HG03196 (cell line): Measurements from ENCODE around the gene CCSER2.
"Not testable (repeated sequence)": the region's sequence is repeated elsewhere in the genome, so short reads cannot be mapped to it uniquely, and the experiment has no call there.

Source experiments
- ATAC-seq: cut with Tn5 transposase; IDR thresholded peaks from one replicate; pipeline ENCODE4 v1.9.1; 2021; ENCODE audit not compliant: unreplicated experiment

Gene CCSER2, protein sequence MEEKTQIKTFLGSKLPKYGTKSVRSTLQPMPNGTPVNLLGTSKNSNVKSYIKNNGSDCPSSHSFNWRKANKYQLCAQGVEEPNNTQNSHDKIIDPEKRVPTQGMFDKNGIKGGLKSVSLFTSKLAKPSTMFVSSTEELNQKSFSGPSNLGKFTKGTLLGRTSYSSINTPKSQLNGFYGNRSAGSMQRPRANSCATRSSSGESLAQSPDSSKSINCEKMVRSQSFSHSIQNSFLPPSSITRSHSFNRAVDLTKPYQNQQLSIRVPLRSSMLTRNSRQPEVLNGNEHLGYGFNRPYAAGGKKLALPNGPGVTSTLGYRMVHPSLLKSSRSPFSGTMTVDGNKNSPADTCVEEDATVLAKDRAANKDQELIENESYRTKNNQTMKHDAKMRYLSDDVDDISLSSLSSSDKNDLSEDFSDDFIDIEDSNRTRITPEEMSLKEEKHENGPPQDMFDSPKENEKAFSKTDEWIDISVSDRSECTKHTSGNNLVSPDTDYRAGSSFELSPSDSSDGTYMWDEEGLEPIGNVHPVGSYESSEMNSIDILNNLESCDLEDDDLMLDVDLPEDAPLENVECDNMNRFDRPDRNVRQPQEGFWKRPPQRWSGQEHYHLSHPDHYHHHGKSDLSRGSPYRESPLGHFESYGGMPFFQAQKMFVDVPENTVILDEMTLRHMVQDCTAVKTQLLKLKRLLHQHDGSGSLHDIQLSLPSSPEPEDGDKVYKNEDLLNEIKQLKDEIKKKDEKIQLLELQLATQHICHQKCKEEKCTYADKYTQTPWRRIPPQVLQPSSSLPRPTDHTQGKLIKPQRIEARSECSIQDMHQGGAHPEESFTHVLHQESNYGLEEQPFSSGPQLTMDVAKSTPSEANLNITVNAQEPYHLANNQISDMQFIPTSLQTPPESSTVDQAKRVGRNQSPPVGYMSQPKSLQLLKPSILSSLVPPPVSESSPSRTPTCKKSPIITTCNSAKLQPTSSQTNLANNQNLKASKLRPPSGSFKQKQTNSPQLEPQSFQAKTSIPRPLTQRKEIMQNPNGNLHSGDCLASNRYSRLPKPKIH

DNA sequence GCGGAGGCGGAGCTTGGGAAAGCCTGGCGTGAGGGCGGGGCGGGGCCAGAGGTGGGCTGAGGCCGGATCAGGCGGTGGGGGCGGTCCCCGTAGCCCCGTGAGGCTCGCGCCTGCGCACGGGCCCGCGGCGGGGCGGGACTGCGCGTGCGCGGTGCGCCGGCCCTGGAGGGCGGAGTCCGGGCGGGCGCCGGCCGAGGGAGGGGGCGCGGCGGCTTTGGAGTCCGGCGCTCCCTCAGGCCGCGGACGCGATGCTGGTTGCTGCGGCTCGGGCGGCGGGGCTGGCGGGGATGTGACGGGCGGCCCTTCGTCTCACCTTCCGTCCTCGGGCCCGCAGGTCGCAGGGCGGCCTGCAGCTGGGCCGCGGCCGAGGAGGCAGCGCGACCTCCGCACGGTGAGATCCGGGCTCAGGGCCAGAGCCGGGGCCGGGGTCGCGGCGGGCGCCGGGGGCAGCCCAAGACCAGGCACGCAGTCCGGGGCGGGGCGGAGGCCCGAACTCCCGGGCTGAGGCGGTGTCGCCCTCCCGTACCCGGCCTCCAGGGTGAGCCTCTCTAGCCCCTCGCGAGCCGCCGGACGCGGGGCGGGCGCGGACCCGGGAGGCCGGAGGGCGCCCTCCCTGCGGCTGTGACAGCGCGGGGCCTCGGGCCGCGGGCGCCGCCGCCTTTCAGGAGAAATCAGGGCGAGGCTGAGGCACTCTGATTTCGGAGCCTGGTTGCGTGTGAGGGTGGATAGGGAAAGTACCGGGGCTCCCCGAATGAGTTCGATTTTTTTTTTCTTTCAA, at the start of gene CCSER2:
Gene CCSER2, plus strand, starts transcription at position 172 of the 778 bp plus-strand sequence. CDS start 42,464 bp downstream, outside the sequence.
- peak; percentile 65 for ATAC-seq

DNA sequence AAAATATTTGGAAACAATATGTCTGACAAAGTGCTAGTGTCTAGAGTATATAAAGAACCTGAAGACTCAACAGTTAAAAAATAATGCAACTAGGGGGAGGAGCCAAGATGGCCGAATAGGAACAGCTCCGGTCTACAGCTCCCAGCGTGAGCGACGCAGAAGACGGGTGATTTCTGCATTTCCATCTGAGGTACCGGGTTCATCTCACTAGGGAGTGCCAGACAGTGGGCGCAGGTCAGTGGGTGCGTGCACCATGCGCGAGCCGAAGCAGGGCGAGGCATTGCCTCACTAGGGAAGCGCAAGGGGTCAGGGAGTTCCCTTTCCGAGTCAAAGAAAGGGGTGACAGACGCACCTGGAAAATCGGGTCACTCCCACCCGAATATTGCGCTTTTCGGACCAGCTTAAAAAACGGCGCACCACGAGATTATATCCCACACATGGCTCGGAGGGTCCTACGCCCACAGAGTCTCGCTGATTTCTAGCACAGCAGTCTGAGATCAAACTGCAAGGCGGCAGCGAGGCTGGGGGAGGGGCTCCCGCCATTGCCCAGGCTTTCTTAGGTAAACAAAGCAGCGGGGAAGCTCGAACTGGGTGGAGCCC, 48.4 kb upstream of the CCSER2 start:
- ATAC-seq = not testable (repeated sequence)

DNA sequence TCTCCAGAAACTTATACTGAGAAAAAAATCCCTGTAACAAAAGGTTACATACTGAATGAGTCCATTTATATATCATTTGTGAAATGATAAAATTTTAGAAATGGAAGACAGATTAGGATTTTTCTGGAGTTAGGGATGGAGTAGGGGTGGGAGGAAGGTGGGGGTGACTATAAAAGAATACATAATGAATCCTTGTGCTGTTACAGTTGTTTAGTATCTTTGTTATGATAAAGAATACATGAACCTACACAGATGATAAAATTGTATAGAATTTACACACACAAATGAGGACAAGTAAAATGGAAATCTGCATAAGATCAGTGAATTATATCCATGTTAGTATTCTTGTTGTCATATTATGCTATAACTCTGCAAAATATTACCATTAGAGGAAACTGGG, 41.7 kb upstream of the CCSER2 start:
- no peak for ATAC-seq

DNA sequence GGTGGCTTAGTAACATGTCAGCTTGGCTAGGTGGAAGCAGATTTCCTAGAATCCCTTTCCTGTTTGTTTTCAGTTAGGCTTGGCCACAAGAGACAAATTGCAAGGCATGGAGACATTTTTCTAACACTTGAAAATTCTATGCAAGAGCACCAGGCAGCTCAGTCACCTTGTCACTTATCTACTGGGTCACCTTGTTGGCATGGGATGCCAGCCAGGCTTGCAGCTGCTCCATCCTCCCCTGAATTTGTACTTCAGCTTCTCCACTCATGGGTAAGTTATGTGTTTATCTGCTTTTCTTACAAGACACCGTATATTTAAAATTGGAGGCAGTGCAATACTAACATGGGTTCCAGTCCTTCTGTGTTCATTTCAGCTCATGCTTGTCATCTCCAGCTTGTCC, 40.2 kb upstream of the CCSER2 start:
- ATAC-seq = no peak

DNA sequence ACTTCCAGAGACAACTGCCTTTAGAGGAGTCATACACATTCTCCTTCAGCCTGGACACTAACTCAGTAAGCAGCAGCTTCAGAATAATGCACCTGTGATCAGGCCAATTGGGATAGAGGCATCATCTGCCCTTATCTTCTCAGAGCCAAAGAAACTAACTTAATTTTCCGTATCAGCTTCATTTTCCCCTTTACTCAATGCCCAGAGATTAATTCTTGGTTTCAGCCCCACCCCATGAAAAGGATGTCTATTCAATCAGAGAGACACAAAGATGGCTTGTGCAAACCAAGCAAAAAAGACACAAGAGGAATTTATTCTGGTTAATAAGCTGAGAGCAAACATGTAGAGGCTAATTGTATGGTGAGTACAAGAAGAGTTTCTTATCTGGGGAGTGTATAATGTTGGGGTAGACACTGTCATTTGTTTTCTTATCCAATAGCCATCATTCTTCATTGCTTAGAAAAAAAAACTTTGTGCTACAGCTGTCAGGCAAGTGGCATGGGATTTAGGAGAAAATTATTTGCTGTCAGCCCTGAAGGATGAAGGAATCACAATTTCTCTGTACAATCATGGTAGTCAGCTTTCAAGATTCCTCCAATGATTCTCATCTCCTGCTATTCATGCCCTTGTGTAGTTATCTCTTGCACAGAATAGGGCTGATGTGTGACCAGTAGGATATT, 38.7 kb upstream of the CCSER2 start:
- no peak for ATAC-seq

DNA sequence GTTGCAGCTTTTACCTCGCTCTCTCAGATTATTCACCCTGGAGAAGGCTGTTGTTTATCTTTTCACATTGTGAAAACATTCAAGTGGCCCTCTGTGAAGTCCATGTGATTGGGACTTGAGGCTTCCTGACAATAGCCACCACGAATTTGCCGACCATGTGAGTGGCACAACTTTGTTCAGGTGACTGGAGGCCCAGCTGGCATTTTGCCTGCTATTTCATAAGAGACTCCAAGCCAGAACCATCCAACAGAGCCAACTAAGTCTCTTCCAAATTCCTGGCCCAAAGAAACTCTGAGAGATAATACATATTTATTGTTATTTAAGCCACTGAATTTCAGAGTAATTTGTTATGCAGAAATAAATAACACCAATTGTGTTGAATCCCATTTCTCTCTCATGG, 38.2 kb upstream of the CCSER2 start:
- no peak for ATAC-seq

DNA sequence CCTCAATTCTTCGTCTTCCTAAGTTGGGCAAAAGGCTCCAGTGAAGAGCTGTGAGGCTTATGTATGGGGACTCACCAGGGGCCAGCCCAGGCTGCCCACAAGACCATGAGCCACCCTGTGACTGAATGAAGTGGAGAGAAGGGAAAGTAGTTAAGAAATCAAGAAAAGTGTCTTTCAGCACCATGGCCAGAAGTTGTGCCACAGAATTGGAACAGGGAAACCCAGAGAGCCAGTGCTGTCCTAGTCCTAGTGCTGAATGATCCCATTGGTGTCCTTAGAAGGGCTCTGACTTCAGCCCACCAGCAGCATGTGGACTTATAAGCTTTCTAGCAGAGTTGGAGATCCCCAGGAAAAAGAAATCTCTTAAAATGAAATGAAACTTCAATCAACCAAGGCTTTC, 37.0 kb upstream of the CCSER2 start:
- no peak for ATAC-seq

DNA sequence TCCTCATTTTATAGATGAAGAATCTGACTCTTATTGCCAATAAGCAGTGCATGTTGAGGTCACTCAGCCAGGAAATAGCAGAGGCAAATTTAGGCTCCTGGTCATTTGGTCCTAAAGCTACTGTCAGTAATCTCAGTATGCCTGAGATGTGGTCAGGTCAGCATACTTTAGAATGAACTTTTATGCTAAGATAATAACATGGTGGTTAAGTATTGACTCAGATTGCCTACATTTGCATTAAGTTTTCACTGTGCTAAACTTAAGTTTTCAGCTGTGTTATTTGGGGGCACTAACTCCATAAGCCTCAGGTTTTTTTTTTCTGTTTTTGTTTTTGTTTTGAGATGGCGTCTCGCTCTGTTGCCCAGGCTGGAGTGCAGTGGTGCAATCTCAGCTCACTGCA, 35.9 kb upstream of the CCSER2 start:
- no peak for ATAC-seq

DNA sequence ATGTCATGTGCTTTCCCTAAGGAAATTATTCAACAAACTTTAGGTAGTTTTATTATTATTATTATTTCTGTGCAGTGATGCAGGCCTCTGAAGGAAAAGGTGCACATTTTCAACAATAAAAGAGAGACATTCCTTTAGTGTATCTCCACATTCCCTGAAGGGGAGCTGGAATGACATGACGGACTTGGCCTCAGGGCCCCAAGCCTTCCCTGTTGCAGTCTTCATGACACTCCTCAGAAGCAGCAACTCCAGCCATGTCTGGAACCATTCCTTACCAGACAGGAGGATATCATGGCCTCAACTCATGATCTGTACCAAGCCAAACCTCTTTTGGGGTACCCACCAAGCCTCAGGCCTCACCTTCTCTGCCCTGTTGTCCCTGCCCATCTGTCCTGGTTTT, 35.2 kb upstream of the CCSER2 start:
- no peak for ATAC-seq

DNA sequence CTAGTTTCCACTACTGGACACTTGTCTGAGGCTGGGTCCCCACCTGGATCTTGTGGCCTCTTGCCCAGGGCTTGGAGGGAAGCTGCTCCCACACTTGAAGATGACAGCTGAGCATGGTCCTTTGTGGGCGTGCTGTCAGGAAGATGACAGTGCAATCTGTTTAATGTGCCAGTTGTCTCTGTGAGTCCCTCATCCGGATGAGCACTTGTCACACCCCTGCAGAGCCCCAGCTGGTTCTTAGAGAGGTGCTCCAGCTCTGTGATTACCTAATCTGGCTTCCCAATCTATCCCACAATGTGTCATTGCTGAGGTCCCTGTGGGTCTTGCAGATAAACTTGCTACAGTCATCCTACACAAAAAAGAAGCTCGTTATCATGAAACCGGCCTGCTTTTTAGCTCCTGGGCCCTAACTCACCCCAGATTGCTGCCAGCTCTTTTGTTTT, 34.8 kb upstream of the CCSER2 start:
- ATAC-seq = no peak

DNA sequence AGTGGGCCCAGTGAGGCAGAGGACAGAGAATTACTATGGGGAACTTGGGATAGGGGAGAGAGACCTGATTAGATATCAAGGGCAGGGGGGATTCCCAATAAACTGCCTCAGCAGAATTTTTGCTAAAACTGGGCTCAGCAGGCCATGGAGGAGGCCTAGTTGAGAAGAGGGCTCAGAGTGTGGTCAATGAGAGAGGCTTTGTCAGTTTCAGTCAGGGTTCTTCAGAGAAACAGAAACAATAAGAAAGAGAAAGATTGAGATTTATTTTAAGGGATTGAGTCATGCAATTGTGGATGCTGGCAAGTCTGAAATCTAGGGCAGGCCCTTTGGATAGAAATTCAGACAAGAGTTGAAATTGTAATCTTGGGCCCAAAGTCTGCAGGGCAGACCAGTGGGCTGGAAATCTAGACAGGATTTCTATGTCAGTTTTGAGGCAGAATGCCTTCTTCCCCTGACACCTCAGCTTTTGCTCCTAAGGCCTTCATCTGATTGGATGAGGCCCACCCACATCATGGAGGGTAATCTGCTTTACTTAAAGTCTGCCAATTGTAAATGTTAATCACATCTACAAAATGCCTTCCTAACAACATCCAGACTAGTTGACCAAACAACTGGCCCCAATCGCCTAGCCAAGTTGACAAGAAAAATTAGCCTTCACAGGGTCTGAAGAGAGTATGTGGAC, 33.5 kb upstream of the CCSER2 start:
- peak; percentile 68 for ATAC-seq

DNA sequence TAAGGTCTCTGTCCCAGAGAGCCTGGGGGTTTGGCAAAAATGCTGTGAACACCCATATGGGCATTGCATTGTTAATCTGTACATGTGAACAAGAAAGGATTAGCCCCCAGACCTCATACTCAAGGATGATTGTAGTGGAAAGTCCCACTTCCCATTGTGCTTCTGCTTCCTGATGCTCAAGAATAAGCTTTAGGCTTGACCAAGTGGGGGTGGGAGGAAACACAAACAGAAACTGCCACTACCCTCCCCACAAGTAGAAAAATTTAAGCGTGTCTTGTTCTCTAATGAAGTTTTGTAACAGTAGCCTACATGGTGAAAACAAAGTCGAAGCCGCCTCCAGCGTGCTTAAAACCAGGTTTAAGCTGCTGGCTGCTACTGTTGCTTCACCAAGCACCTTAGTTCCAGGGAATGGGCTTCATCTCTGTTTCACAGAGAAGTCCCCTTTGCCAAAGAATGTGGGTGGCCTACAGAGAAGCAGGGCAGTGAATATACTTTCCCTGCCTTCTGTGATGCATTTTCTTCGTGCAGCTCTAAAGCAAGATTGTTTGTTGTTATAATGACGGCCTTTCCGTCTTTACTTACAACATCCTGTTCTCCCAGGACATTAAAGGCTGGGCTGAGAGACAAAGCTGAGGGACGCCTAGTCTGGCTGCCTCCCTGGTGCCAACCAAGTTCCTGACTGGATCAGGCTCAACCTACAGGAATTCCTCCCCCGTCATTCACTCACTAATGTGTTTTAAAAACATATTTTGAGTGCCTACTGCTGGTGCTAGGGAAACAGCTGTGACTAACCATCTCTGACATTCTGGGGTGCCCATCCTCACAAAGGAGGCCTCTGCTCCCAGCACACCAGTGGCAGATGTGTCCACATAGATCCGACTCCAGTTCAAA, 32.1 kb upstream of the CCSER2 start:
- ATAC-seq = no peak

DNA sequence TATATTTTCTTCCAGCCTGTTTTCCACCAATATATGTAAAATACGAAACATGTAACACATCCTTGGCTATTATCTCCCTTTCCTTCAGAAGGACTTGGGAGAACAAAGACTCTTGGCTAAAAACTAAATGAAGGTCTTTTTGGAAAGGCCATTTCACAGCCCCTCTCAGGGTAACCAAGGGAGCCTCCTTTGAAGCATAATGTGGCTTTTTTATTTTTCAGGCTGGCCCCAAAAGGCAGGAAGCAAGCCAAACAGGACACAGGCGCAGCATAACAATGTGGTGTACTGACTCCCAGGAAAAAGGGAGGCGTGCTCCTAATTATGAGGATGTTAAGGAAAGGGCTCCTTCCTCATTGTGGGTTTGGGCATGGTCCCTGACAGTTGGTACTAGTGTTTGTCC, 30.3 kb upstream of the CCSER2 start:
- no peak for ATAC-seq

DNA sequence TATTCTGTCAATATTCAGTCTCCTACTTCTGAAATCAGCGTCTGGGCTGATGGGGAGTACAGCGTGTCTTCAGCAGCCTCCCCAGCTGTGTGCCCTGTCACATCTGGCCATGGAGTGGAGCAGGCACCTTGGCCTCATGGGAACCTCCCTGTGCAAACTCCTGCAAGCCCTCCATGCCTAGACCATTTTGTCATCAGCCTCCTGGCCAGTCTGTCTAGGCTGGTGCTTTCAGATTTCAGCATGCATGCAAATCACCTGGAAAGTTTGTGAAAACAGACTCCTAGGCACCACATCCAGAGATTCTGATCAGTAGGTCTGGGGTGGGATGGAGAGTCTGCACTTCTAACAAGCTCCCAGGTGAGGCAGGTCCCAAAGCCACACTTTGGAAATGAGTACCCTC, 26.2 kb upstream of the CCSER2 start:
- ATAC-seq = no peak

DNA sequence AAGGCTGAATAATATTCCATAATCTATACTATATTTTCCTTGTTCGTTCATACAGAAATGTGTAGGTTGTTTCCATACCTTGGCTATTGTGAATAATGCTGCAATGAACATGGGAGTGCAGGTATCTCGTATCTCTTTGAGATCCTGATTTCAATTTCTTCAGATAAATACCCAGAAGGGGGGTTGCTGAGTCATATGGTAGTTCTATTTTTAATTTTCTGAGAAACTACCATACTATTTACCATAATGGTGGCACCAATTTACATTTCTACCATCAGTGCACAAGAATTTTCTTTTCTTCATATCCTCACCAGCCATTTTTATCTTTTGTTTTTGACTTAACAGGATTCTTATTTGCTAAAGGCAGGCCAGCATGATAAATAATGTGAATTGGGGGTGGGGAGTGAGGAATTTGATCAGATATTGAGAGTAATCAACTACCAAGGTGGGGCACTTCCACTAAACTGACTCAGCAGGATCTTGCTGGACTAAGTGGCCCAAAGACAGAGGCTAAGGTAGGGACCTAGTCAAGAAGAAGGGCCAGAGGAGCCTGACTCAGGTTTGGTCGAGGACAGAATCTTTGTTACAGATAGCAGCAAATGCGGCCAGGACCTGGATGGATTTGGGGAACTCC, 21.5 kb upstream of the CCSER2 start:
- ATAC-seq = no peak

DNA sequence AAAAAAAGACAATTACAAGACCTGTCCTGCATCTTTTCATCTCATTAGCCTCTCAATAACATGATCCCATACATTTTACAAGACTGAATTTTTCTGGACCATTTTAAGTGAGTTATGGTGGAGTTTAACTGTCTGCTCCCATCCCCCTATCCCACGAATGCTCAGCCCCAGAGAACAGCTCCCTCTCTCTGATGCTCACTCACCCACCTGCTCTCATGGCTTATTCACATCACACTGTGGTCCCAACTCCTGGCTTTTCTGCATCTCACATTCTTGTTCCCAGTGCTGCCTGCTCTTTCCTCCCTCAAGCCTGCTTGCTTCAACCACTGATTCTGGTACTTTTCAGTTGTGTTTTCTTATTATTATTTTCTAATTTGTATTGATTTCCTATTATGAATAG, 20.4 kb upstream of the CCSER2 start:
- ATAC-seq = no peak

DNA sequence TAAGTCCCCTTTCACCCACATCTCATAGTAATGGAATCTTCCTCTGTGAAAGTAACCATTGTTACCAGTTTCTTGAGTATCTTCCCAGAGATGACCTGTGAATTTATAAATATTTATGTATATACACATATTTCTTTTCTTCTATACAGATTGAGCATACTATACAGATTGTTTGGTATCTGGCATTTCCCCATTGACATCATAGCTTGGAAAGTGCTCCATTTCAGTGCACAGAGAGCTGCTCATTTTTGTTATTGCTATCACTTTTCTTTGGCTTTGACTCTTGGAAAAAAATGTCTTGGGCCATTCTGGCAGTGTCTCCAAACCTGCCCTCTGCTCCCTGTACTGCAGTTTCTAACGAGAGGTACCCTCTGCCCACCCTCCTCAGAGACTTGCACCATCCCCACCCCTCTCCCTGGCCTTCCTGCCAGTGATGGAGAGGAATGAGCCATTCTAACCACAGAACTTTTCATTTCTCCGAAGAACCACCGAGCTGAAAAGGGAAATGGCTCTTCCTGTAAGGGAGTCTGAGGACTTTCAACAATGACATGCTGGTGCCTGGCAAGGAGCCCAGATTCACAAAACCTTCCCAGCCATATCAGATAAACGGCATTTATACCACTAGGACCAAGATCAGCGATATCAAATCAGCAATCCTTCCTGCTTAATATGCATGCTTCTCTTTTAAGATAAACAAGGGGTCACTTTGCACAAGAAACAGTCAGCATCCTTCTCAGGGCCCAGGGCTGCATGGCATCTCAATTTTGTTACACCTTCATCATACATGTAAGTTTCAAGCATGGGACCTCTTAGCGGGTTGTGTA, 19.7 kb upstream of the CCSER2 start:
- no peak for ATAC-seq
